ENCODE data around the gene SSBP3. TPM values are rescaled to one million over a fixed set of nuclear protein-coding genes. Genes with fewer than 3 reads are reported as not detected.

The SSBP3 gene
- total and polyA plus RNA-seq, 2 of the 13 experiments (the other 11 are each of a cell fraction or from before 2014, with no cell fraction given) = 8.5 to 17.6 TPM

DNA sequence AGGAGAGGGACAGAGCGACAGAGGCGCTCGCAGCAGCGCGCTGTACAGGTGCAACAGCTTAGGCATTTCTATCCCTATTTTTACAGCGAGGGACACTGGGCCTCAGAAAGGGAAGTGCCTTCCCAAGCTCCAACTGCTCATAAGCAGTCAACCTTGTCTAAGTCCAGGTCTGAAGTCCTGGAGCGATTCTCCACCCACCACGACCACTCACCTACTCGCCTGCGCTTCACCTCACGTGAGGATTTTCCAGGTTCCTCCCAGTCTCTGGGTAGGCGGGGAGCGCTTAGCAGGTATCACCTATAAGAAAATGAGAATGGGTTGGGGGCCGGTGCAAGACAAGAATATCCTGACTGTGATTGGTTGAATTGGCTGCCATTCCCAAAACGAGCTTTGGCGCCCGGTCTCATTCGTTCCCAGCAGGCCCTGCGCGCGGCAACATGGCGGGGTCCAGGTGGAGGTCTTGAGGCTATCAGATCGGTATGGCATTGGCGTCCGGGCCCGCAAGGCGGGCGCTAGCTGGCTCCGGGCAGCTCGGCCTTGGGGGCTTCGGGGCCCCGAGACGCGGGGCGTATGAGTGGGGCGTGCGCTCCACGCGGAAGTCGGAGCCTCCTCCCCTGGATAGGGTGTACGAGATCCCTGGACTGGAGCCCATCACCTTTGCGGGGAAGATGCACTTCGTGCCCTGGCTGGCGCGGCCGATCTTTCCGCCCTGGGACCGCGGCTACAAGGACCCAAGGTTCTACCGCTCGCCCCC lies 206.3 kb downstream of the SSBP3 start, which contains the start of the genes CYB5RL and MRPL37 (continued):
- TF ChIP-seq, protein P1, sequence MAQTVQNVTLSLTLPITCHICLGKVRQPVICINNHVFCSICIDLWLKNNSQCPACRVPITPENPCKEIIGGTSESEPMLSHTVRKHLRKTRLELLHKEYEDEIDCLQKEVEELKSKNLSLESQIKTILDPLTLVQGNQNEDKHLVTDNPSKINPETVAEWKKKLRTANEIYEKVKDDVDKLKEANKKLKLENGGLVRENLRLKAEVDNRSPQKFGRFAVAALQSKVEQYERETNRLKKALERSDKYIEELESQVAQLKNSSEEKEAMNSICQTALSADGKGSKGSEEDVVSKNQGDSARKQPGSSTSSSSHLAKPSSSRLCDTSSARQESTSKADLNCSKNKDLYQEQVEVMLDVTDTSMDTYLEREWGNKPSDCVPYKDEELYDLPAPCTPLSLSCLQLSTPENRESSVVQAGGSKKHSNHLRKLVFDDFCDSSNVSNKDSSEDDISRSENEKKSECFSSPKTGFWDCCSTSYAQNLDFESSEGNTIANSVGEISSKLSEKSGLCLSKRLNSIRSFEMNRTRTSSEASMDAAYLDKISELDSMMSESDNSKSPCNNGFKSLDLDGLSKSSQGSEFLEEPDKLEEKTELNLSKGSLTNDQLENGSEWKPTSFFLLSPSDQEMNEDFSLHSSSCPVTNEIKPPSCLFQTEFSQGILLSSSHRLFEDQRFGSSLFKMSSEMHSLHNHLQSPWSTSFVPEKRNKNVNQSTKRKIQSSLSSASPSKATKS (CRISPR knock-in tag; IDR thresholded peaks at IDR 0.05) = no peak
- TF ChIP-seq MTF2 (CRISPR knock-in tag; IDR thresholded peaks at IDR 0.05; ENCODE audit: borderline replicate concordance) = no peak
- TF ChIP-seq HNRNPLL (IDR thresholded peaks at IDR 0.05; ENCODE audit: low read depth, low read length, poor library complexity, severe bottlenecking) = peak; percentile 33
- TF ChIP-seq, protein P2, sequence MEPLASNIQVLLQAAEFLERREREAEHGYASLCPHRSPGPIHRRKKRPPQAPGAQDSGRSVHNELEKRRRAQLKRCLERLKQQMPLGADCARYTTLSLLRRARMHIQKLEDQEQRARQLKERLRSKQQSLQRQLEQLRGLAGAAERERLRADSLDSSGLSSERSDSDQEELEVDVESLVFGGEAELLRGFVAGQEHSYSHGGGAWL (CRISPR knock-in tag; IDR thresholded peaks at IDR 0.05) = peak; percentile 59; the same call in 1 of the 2 replicates
- TF ChIP-seq, protein P3, sequence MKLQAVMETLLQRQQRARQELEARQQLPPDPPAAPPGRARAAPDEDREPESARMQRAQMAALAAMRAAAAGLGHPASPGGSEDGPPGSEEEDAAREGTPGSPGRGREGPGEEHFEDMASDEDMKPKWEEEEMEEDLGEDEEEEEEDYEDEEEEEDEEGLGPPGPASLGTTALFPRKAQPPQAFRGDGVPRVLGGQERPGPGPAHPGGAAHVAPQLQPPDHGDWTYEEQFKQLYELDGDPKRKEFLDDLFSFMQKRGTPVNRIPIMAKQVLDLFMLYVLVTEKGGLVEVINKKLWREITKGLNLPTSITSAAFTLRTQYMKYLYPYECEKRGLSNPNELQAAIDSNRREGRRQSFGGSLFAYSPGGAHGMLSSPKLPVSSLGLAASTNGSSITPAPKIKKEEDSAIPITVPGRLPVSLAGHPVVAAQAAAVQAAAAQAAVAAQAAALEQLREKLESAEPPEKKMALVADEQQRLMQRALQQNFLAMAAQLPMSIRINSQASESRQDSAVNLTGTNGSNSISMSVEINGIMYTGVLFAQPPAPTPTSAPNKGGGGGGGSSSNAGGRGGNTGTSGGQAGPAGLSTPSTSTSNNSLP (IDR thresholded peaks at IDR 0.05; ENCODE audit: low read depth, low read length) = no peak
- TF ChIP-seq, protein P4, sequence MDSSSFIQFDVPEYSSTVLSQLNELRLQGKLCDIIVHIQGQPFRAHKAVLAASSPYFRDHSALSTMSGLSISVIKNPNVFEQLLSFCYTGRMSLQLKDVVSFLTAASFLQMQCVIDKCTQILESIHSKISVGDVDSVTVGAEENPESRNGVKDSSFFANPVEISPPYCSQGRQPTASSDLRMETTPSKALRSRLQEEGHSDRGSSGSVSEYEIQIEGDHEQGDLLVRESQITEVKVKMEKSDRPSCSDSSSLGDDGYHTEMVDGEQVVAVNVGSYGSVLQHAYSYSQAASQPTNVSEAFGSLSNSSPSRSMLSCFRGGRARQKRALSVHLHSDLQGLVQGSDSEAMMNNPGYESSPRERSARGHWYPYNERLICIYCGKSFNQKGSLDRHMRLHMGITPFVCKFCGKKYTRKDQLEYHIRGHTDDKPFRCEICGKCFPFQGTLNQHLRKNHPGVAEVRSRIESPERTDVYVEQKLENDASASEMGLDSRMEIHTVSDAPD (CRISPR knock-in tag; IDR thresholded peaks at IDR 0.05) = no peak
- TF ChIP-seq, protein P5, sequence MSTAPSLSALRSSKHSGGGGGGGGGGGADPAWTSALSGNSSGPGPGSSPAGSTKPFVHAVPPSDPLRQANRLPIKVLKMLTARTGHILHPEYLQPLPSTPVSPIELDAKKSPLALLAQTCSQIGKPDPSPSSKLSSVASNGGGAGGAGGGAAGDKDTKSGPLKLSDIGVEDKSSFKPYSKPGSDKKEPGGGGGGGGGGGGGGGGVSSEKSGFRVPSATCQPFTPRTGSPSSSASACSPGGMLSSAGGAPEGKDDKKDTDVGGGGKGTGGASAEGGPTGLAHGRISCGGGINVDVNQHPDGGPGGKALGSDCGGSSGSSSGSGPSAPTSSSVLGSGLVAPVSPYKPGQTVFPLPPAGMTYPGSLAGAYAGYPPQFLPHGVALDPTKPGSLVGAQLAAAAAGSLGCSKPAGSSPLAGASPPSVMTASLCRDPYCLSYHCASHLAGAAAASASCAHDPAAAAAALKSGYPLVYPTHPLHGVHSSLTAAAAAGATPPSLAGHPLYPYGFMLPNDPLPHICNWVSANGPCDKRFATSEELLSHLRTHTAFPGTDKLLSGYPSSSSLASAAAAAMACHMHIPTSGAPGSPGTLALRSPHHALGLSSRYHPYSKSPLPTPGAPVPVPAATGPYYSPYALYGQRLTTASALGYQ (CRISPR knock-in tag; IDR thresholded peaks at IDR 0.05) = no peak
- TF ChIP-seq, protein P6, sequence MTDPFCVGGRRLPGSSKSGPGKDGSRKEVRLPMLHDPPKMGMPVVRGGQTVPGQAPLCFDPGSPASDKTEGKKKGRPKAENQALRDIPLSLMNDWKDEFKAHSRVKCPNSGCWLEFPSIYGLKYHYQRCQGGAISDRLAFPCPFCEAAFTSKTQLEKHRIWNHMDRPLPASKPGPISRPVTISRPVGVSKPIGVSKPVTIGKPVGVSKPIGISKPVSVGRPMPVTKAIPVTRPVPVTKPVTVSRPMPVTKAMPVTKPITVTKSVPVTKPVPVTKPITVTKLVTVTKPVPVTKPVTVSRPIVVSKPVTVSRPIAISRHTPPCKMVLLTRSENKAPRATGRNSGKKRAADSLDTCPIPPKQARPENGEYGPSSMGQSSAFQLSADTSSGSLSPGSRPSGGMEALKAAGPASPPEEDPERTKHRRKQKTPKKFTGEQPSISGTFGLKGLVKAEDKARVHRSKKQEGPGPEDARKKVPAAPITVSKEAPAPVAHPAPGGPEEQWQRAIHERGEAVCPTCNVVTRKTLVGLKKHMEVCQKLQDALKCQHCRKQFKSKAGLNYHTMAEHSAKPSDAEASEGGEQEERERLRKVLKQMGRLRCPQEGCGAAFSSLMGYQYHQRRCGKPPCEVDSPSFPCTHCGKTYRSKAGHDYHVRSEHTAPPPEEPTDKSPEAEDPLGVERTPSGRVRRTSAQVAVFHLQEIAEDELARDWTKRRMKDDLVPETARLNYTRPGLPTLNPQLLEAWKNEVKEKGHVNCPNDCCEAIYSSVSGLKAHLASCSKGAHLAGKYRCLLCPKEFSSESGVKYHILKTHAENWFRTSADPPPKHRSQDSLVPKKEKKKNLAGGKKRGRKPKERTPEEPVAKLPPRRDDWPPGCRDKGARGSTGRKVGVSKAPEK (CRISPR knock-in tag; IDR thresholded peaks at IDR 0.05; ENCODE audit: borderline replicate concordance) = no peak
- 0 out of 2 replicates have a peak, but pooled peaks have one; percentile 45 for TF ChIP-seq ZNF839 (CRISPR knock-in tag; IDR thresholded peaks at IDR 0.05; ENCODE audit: borderline replicate concordance)
- TF ChIP-seq NFKBIZ (CRISPR knock-in tag; IDR thresholded peaks at IDR 0.05) = no peak
- TF ChIP-seq, protein P7, sequence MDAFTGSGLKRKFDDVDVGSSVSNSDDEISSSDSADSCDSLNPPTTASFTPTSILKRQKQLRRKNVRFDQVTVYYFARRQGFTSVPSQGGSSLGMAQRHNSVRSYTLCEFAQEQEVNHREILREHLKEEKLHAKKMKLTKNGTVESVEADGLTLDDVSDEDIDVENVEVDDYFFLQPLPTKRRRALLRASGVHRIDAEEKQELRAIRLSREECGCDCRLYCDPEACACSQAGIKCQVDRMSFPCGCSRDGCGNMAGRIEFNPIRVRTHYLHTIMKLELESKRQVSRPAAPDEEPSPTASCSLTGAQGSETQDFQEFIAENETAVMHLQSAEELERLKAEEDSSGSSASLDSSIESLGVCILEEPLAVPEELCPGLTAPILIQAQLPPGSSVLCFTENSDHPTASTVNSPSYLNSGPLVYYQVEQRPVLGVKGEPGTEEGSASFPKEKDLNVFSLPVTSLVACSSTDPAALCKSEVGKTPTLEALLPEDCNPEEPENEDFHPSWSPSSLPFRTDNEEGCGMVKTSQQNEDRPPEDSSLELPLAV (CRISPR knock-in tag; conservative IDR thresholded peaks at IDR 0.05; ENCODE audit: low read depth) = no peak
- no peak for TF ChIP-seq NFRKB (IDR thresholded peaks at IDR 0.05)
- TF ChIP-seq ZNF230 (CRISPR knock-in tag; IDR thresholded peaks at IDR 0.05) = 0 out of 2 replicates have a peak, but pooled peaks have one; percentile 42
- TF ChIP-seq, protein P8, sequence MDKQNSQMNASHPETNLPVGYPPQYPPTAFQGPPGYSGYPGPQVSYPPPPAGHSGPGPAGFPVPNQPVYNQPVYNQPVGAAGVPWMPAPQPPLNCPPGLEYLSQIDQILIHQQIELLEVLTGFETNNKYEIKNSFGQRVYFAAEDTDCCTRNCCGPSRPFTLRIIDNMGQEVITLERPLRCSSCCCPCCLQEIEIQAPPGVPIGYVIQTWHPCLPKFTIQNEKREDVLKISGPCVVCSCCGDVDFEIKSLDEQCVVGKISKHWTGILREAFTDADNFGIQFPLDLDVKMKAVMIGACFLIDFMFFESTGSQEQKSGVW (CRISPR knock-in tag; IDR thresholded peaks at IDR 0.05; ENCODE audit: borderline replicate concordance) = no peak
